HG03097 (cell line): ENCODE results near the gene FALEC.
"Not testable (repeated sequence)": the region's sequence is repeated elsewhere in the genome, so short reads cannot be mapped to it uniquely, and the experiment has no call there.

Source experiments
- ATAC-seq: cut with Tn5 transposase; IDR thresholded peaks from one replicate; pipeline ENCODE4 v1.9.1; 2021; ENCODE audit not compliant: unreplicated experiment, low FRiP score

The FALEC gene

GRCh38 chr1:150557065-150557600 is 41.6 kb downstream of the FALEC start:
- no peak for ATAC-seq

DNA sequence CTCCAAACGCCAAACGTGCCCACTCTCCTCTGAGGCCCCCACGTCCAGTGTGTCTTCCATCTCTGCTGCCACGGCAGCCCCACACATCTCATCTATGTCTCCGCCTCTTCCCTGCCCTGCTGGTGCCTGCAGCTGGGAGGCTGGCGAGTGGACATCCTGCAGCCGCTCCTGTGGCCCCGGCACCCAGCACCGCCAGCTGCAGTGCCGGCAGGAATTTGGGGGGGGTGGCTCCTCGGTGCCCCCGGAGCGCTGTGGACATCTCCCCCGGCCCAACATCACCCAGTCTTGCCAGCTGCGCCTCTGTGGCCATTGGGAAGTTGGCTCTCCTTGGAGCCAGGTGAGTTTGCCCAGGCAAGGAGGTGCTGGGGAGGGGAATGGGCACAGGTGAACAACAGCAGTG is 42.3 kb downstream of the FALEC start:
- ATAC-seq: no peak

- no peak for ATAC-seq
Measured at GRCh38 chr1:150558303-150558704, 42.8 kb downstream of the FALEC start.

GRCh38 chr1:150558761-150559655 is 43.5 kb downstream of the FALEC start:
- ATAC-seq: no peak

- no peak for ATAC-seq
Measured at GRCh38 chr1:150559656-150560010, 44.1 kb downstream of the FALEC start.

DNA sequence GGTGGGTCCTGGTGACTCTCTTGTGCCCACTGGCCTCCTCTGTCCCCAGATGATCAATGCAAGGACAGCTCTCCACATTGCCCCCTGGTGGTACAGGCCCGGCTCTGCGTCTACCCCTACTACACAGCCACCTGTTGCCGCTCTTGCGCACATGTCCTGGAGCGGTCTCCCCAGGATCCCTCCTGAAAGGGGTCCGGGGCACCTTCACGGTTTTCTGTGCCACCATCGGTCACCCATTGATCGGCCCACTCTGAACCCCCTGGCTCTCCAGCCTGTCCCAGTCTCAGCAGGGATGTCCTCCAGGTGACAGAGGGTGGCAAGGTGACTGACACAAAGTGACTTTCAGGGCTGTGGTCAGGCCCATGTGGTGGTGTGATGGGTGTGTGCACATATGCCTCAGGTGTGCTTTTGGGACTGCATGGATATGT is 44.5 kb downstream of the FALEC start:
- no peak for ATAC-seq

- no peak for ATAC-seq
Measured at GRCh38 chr1:150560576-150561253, 45.2 kb downstream of the FALEC start.

DNA sequence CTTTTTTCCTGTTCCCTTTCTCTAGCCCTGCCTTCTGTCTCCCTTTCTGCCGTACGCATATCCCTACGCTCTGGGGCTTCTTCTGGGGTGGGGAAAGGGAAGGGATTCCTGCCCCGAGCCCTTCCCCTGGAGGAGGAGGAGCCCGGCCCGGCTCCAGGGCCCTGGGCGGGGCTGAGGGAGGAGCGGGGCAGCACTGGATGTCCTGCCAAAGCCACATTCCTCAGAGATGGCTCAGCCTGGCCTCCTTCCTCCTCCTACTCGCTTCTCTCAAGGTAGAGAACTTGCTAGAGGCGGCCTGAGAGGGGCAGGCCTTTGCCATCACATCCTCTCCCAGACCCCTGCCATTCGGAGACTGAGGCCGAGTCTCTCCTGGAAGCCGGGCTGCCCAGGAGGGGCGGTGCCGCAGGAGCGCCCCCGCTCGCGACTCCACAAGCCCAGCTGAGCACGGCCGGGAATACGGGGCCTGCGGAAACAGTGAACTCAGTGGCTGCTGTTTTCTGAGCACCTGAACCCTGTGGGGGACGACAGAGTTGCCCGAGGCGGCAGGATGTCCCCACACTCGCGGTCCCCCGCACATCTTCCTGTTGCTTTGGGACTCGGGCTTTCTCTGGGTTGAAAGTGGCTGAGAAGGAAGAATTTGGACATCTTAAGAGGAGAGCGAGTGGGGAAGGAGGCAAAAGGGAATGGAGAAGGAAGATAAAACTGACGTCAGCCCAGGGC is 45.9 kb downstream of the FALEC start:
- ATAC-seq: no peak

GRCh38 chr1:150561974-150562445 is 46.5 kb downstream of the FALEC start:
- ATAC-seq: no peak

- ATAC-seq: peak; percentile 33
Measured at GRCh38 chr1:150562446-150563339, 47.1 kb downstream of the FALEC start.

DNA sequence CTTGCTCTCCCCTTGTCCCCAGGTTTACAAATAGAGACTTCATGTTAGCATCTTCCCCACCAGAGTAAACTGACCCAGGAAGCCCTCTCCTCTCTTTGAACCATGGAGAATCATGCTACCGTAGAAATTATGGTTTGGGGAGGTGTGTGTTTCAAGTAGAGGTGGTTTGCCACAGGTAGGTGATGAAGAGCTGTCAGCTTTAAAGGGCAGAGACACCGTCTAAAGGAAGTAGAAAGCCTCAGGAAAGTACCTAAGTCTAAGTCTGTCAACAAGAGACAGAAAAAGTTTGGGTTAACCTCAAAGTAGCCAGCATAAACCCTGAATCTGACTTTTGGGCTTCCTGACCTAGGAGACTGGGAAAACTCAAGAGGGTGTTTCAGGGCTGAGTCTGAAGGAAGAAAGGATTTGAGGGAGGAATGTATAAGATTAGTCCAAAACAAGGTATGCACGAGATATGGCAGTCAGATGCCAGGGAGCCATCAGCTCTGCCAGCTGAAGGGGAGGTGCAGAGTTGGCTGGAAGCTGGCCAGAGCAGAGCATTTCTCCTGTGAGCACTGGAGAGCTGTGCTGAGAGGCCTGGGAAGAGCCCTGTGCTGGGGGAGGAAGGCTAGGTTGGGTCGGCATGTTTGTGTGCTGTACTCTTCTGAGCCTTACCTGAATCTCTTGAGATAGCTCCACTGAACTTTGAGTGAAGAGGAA is 47.9 kb downstream of the FALEC start:
- ATAC-seq: no peak

DNA sequence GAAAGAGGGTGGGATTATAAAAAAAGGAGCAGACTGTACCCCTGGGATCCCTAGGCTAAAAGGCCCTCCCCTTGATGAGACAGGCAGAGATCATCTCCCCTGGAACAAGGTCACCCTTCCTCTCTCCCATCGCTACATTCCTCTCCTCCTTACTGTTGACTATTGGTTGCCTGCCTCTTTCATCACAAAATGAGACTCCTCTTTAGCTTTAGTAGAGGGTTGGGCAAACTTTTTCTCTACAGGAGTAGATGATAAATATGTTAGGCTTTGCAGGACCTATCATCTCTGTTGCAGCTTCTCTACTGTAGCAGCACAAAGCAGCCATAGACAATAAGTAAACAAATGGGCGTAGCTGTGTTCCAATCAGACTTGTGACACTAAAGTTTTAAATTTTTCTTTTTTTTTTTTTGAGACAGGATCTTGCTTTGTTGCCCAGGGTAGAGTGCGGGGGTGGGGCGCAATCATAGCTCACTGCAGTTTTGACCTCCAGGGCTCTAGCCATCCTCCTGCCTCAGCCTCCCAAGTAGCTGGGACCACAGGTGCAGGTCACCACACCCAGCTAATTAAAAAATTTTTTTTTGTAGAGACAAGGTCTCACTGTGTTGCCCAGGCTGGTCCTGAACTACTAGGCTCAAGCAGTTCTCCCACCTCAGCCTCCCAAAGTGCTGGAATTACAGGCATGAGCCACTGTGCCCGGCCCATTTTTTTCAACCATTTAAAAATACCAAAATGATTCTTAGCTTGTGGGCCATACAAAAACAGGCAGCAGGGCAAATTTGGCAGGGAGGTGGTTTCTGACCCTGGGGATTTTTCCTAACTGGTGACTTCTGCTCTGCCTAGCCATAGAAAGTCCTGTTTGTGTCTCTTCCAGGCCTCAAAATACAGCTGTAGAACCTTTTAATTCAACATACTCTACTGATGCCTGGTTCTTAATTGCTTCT is 48.8 kb downstream of the FALEC start:
- ATAC-seq: no peak

DNA sequence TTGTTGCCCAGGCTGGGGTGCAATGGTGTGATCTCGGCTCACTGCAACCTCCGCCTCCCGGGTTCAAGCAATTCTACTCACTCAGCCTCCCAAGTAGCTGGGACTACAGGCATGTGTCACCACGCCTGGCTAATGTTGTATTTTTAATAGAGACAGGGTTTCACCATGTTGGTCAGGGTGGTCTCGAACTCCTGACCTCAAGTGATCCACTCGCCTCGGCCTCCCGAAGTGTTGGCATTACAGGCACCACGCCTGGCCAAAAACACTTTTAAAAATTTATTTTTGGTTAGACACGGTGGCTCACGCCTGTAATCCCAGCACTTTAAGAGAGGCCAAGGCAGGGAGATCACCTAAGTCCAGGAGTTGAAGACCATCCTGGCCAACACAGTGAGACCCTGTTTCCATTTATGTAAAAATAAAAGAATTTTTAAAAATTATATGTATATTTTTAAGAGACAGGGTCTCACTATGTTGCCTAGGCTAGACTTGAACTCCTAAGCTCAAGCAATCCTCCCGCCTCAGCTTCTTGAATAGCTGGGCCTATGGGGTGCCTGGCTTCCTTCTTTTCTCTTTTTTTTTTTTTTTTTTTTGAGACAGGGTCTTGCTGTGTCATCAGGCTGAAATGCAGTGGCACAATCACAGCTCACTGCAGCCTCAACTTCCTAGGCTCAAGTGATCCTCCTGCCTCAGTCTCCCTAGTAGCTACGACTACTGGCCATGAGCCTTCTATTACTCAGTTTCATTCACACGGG is 49.9 kb downstream of the FALEC start:
- ATAC-seq: not testable (repeated sequence)

DNA sequence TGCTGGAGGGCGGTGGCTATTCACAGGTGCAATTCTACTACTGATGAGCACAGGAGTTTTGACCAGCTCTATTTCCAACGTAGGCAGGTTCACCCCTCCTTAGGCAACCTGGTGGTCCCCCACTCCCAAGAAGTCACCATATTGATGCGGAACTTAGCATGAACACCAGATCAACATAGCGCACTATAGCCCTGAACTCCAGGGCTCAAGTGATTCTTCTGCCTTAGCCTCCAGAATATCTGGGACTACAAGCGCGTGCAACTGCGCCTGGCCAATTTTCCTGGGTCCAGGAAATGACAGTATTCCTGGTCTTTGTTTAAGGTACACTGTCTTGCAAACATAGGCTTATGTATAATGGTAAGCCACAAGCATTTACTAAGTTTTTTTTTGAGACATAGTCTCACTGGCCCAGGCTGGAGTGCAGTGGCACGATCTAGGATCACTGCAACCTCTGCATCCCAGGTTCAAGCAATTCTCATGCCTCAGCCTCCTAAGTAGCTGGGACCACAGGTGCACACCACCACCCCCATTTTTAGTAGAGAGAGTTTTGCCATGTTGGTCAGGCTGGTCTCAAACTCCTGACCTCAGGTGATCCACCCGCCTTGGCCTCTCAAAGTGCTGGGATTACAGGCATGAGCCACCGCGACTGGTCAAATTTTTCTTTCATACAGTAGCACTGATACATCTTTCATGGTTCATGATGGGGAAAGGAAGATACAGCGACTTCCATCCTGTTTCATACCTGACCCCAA is 51.2 kb downstream of the FALEC start:
- ATAC-seq: no peak

DNA sequence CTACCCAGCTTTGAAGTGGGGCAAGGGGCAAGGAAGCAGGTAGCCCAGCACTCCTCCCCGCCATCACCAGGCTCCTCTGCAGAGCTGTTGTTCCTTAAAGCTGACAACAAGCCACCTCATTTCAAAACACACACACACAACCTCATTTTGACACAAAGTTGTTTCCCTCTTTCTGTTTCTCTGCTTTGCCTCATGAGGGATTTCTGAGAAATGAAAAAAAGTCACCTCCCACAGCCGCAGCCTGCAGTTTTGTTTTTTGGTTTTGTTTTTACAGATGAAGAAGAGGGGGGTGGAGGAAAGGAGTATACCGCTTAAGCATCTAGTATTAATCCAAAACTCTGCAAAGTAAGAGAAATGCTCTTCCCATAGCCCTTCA is 51.8 kb downstream of the FALEC start:
- ATAC-seq: peak; percentile 34

DNA sequence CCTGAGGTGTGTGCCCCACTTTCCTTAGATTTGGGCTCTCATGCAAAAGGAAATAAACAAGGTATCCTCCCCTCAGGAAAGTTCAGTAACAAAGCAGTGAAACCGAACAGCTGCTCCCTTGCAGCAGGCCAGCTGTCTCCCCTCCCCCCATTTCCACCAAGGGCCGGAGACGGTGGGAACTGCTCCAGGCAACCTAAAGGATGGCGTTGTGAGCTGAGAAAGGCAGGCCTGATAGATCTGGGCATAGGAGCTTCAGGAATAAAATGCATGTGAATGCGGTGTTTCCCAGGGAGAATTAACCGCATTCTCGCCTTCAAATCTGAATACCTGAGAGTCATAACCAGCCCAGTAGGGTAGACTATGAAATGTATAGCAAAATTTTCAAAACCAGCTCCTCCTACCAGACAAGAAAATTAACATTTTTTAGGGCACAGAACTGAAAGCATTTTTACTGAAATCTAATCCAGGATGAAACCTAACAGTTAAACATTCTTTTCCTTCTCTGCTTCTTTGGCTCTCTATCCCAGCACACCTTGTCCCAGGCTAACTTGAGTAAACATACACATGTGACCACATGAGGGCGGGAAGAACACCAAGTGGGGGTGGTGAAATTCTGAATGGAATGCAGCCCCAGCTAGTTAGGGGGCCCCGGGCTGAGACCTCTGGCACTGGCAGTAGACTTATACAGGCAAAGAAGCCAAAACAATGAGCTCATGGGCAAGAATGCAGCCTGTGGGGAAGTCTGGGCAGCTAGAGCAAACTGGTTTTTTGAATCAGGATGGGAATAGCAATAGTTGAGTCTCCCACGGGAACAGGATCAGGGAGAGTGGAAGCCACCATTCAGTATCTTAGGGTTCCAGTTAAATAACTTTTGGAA is 52.4 kb downstream of the FALEC start:
- peak; percentile 20 for ATAC-seq
